OCI-LY1 (cell line): ENCODE measurements around the gene AKAP11.

ENCODE experiments used
- CTCF ChIP-seq: fragments of 200-600 bp; sonication (generic), shearing (Covaris generic); IDR thresholded peaks from 2 replicates; pipeline ENCODE4 v1.5.1; 2017; ENCODE audit warnings: mild to moderate bottlenecking, antibody characterized with exemption, low read length, moderate library complexity, mixed read lengths
- EZH2 ChIP-seq: fragments of 200-600 bp; sonication (generic), shearing (Covaris generic); IDR thresholded peaks from 2 replicates; pipeline ENCODE4 v1.8.0; 2017; ENCODE audit warnings: borderline replicate concordance, mixed run types, mild to moderate bottlenecking, antibody characterized with exemption, low read length, moderate library complexity, mixed read lengths

- TF ChIP-seq CTCF (no peak), EZH2 (no peak)
Measured at GRCh38 chr13:42329239-42329638, 57.3 kb downstream of the AKAP11 start.
